Adrenal gland (tissue), 5 donors: ENCODE data around the gene TAS1R1.

Experiments used
- POLR2A ChIP-seq, 2 donors: fragments of 450-650 bp; IDR thresholded peaks; one replicate each; pipeline ENCODE4 v1.6.1; 2017; ENCODE audit warnings: antibody characterized with exemption in 2 of 2, mild to moderate bottlenecking in 2 of 2, moderate library complexity in 1 of 2
- TF ChIP-seq, protein P1 (sequence below), 6 experiments: fragments of 450-650 bp in 4 of 6; fragments of 200-600 bp in 2 of 6; sonication (generic) in 1 of 6; IDR thresholded peaks; 1 replicate in 5 of 6; 2 replicates in 1 of 6; pipeline versions ENCODE4 v1.5.1 to v1.8.0; 2016 to 2021; ENCODE audit warnings: antibody characterized with exemption in 6 of 6, mild to moderate bottlenecking in 2 of 6, moderate library complexity in 1 of 6
- donor health status: DM: no; HTN: no; CAD: no.

DNA sequence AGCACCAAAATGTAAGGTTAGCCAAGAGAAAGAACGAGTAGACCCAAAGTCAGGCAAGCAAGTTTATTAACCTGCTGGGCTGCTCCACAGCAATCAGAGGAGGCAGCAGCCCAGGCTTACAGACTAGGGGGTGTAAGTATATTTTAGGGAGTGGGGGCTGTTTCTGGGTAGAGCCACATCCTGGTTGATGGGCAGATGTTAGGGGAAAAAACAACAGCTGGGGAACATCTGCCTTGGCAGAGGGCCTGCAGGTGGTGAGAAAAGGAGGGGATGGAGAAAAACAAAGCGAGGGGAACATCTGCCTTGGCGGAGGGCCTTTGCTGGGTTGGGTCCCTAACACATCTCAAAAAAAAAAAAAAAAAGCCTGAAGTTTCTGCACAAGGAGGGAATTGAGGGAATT, 15.0 kb downstream of the TAS1R1 start:
- TF ChIP-seq, protein P1, sequence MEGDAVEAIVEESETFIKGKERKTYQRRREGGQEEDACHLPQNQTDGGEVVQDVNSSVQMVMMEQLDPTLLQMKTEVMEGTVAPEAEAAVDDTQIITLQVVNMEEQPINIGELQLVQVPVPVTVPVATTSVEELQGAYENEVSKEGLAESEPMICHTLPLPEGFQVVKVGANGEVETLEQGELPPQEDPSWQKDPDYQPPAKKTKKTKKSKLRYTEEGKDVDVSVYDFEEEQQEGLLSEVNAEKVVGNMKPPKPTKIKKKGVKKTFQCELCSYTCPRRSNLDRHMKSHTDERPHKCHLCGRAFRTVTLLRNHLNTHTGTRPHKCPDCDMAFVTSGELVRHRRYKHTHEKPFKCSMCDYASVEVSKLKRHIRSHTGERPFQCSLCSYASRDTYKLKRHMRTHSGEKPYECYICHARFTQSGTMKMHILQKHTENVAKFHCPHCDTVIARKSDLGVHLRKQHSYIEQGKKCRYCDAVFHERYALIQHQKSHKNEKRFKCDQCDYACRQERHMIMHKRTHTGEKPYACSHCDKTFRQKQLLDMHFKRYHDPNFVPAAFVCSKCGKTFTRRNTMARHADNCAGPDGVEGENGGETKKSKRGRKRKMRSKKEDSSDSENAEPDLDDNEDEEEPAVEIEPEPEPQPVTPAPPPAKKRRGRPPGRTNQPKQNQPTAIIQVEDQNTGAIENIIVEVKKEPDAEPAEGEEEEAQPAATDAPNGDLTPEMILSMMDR (IDR thresholded peaks at IDR 0.05) = no peak
- no peak for TF ChIP-seq POLR2A (IDR thresholded peaks at IDR 0.05)
